HG03025 (cell line): ENCODE measurements around the gene POLE.
"Not testable (repeated sequence)": the region's sequence is repeated elsewhere in the genome, so short reads cannot be mapped to it uniquely, and the experiment has no call there.

ENCODE experiments used
- ATAC-seq: cut with Tn5 transposase; IDR thresholded peaks from one replicate; pipeline ENCODE4 v1.9.1; 2021; ENCODE audit warnings: mild to moderate bottlenecking, moderate library complexity; ENCODE audit not compliant: unreplicated experiment, low FRiP score

POLE gene

GRCh38 chr12:132601171-132601883 lies 85.8 kb downstream of the POLE start:
- ATAC-seq, result no peak

DNA sequence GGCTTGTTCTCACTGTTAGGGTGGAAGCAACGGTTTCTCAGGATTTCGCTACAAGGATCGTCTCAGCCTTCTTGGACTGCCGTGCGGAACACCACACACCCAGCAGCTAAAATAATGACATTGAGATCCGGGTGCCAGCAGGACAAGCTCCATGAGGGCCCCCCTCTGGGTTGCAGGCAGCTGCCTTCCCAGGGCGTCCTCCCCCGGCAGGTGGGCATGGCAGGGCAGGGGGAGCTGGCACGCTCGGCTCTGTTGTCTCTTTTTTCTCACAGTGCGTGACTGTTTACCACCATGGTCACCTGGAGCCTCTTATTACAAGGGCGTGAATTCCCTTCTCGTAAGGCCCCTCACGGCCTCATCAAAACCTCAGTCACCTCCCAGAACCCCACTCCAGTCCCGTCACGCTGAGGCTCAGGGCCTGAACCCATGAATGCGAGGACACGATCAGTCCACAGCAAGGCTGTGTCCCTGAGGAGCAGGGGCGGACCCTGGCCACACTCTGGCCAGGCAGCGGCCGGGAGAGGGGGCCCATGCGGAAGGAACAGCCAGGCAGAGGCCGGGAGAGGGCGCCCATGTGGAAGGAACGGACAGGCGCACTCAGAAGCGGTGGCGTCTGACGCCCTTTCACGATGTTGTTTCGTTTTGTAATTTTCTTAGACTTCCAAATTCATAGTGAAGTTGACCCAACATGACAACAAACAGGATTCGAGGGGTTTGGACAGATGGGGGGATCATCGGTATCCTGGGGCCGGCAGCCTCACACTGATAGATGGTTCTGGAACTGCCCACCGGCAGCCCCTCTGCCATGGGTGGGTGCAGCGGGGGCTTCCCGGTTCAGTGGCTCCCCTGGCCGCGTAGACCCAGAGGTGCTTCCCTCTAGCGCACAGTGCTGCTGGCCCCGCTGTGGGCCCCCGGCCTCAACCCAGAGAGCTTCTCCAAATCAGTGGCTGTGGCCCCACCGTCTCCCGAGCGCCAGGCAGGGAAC lies 86.8 kb downstream of the POLE start:
- ATAC-seq, result peak; percentile 46

GRCh38 chr12:132599502-132599901 lies 87.6 kb downstream of the POLE start:
- not testable (repeated sequence) for ATAC-seq

DNA sequence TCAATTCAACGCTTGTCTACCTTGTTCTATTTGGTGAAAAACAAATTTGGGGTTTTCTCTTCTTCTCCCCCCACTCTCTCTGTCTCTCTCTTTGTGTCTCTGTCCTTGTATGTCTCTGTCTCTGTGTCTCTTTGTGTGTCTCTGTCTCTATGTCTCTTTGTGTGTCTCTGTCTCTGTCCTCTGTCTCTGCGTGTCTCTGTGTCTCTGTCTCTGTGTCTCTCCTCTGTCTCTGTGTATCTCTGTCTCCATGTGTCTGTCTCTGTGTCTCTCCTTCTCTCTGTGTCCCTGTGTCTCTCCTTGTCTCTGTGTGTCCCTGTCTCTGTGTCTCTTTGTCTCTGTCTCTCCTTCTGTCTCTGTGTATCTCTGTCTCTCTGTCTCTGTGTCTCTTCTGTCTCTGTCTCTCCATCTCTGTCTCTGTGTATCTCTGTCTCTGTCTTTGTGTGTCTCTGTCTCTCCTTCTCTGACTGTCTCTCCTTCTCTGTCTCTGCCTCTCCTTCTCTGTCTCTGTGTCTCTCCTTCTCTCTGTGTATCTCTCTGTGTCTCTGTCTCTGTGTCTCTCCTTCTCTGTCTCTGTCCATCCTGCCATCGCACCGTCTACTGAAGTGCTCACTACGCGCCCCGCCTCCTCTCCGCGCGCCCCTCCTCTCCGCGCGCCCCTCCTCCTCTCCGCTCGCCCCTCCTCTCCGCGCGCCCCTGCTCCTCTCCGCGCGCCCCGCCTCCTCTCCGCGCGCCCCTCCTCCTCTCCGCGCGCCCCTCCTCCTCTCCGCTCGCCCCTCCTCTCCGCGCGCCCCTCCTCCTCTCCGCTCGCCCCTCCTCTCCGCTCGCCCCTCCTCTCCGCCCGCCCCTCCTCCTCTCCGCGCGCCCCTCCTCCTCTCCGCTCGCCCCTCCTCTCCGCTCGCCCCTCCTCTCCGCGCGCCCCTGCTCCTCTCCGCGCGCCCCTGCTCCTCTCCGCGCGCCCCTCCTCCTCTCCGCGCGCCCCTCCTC lies 89.5 kb downstream of the POLE start:
- no peak for ATAC-seq

DNA sequence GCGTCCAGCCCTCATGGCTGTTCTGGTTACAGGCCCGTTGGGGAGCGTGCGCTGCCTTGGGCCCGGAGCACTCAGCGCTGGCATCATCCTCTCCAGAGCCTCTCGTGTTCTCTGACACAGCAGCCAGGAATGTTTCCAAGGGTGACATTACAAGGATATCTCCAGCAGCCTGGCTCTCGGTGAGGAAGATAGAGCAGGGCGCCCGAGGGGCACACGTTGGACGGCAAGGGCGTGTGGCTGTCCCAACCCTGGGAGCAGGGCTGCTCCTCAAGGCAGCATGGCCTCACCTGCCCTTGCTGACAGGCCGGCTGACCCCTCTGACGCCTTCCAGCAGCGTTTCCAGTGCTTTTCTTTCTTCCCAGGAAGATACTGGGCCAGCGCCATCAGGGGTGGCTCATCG lies 91.1 kb downstream of the POLE start:
- no peak for ATAC-seq

DNA sequence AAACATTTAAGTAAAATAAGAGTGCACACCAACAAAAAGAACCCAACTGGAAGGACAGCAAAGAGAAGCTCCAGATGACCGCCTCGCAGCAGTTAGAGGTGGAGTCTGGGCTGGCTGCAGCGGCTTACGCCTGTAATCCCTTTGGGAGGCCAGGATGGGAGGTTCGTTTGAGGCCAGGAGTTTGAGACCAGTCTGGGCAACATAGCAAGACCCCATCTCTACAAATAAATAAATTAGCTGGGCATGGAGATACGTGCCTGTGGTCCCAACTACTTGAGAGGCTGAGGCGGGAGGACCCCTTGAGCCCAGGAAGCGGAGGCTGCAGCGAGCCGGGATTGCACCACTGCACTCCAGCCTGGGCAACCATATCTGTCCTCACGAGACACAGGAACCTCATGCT lies 92.0 kb downstream of the POLE start:
- no peak for ATAC-seq

GRCh38 chr12:132593938-132594358 lies 93.2 kb downstream of the POLE start:
- no peak for ATAC-seq

DNA sequence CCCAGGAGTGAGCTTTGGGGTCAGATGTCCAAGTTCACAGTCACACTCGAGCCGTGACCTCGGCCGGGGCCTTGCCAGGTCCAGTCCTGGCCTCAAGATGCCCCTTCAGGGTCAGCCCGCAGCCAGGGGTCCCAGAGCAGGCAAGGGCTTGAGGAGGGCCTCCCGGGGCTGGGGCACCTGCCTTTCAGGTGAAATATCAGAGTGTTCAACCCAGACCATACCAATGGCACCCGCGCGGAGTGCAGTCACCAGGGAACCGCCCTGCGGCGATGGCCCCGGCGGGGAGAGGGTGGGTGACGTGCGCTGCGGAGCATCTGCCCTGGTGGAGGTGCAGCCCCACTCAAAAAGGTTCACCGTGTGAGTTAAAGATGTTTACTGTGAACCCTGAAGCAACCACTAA lies 93.6 kb downstream of the POLE start:
- no peak for ATAC-seq

- ATAC-seq, result no peak
Observed at GRCh38 chr12:132593071-132593470, 94.1 kb downstream of the POLE start.

DNA sequence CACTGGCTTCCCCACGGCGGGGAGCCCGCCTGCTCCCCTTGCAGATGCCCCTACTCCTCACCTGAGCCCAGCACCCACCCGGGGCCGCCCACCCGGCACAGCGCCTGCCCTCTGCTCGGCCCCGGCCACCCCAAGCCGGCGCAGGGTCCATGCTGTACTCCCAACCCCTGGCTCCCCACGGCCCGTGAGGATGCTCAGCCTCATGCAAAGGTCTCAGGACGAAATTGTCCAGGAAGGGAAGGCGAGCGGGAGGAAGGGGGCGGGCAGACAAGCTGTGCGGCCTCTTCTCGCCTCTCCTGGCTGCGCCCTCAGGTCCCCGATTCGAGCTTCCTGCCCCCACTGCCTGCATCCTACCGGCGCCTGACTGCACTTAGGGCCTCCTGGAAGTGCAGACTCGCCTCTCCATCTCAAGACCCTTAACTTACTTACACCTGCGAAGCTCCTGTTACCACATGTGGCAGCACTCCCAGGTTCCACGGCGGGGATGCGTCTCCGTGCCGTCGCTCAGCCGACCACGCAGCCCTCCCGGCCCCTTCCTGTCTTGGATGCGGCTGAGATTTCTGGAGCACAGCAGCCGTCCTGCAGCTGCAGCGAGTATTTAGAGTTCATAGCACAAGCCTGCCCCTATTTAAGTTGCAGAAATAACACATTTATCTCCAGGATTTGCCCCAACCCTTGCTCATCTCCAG lies 94.7 kb downstream of the POLE start:
- ATAC-seq, result no peak

DNA sequence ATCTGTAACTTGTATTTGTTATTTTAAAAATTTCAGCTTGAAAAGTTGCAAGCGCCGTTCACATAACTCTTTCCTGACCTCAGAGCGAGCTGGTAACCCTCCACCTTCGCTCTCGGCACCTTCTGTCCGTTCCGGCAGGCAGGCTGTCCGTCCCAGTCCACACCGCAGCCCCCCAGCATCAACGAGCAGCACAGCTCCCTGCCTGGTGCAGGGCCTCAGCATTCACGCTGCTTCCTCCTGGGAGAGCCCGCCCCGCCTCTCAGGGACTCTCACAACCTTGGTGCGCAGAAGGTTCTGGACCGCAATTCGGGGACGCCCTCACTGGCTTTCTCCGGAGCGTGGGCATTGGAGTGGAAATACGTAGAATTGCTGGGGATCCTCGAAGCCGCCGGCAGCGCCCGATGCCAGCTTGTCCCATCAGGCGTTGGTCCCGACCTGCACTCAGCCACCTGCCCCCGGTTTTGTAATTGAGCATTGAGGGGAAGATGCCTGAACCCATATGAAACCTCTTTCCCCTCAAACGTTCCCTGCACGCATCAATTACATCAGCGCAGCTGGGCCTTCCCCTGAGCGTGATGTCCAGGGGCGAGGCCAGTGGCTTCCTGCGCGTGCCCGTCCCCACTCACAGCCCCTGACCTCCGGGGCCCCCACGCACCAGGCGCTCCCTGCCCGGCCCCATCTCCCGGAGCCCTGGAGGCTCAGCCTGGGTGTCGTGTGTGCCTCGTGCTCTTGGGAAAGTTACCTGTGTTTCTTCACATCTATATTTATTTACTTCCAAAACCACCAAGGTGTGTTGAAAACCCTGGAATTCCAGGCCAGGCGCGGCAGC lies 95.8 kb downstream of the POLE start:
- ATAC-seq, result no peak

DNA sequence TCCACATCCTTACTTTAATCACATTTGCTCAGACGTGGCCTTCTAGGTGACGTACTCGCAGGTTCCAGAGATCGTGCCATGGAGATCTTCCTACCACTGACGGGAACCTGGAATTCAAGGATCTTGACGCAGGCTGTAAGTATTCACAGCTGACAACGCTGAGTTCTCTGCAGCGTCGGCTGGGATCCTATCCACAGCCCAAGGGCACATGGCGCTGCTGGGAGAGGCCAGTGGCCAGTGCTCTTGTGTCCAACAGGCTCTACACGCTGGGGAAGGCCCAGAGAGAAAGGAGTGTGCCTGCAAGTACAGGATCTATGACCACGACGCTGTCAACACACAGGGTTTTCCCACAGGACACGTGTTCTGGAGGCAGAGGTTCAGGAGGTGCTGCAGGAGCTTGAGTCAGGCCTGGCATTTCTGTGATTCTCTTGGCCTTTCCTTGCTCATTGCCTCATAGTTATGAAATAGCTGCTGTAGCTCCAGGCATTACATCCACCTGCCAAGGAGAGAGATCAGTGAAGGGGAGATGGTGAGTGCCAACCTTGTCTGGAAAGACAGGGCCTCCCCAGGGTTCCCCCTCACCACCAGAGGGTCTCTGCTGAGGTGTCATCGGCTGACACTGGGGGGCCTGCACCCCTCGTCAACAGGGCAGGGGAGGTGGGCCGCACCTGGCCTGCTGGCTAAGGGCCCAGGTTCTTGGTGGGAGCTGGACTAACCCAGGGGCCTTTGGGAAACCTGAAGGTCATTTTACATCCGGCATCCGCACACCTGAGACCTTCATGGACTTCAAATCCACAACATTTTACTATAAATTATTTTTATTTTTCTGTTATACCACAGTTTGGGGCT lies 98.1 kb downstream of the POLE start:
- ATAC-seq, result no peak

GRCh38 chr12:132588319-132588718 lies 98.8 kb downstream of the POLE start:
- ATAC-seq, result no peak

GRCh38 chr12:132587781-132588180 lies 99.4 kb downstream of the POLE start:
- no peak for ATAC-seq

DNA sequence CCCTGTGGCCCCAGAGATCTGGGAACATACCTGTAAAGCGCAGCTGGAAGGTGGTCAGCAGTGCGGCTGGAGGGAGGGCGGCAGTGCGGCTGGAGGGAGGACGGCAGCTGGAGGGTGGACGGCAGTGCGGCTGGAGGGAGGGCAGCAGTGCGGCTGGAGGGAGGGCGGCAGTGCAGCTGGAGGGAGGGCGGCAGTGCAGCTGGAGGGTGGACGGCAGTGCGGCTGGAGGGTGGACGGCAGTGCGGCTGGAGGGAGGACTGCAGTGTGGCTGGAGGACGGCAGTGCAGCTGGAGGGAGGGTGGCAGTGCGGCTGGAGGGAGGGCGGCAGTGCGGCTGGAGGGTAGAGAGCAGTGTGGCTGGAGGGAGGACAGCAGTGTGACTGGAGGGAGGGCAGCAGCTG lies 100.2 kb downstream of the POLE start:
- no peak for ATAC-seq

- ATAC-seq, result no peak
Observed at GRCh38 chr12:132585177-132585576, 102.0 kb downstream of the POLE start.

DNA sequence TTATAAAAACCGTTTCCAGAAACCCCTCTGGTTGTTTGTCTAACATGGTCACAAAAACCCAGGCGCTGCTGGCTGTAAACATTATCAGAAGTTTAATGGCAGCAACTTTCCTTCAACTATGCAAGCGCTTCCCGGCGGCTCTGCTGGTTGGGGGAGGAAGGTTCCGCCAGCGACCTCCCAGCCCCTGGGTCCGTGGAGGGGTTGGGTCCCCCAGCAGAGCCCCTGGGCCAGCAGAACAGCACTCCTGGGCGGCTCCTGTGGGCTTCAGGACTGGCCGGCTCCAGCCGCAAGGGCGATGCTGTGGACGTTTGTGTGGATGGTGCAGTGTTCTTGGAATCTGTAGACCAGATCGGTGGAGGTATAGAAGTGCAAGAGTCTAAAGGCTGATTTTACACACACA lies 102.7 kb downstream of the POLE start:
- no peak for ATAC-seq

- no peak for ATAC-seq
Observed at GRCh38 chr12:132583736-132584135, 103.4 kb downstream of the POLE start.
